ENCODE measurements around the gene ULK3. TPM values are rescaled to one million over a fixed set of nuclear protein-coding genes. Genes with fewer than 3 reads are reported as not detected.

ULK3 gene
- total and polyA plus RNA-seq, 10 of the 15 experiments (the other 5 are each of a cell fraction or from before 2014, with no cell fraction given), result 0.64 to 38.8 (median 27.1) TPM

DNA sequence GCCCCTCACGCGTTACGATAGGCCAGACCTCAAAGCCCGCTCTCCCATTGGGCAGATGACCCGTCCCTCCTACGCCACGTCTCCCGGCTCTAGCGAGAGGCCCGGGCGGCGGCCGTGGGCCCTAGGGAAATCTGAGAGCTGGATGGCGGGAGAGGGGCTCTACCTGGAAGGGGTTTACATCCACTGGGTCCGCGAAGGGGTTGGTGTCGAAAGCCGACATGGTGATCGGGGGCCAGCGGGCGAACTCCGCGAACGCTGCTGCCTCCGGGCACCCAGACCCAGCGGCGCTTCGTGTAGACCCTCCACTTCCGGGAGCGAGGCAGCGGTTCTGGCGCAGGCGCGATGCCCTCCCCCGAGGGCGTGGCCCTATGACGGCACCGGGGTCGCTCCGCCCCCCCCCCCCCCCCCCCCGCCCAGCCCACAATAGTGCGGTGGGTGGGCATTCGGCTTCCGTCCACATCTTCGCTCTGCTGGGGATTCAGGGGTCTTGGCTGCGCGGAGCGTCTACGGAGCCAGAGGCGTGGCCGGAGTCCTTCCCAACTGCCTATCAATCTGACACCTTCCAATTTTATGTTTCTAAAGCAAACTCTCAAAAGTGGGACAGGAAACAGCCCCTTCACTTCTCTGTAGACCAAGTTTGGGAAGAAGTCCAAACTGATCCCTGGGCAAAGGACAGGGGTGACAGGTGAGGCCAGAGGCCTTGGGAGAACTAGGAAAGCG, 30.2 kb upstream of the ULK3 start, which contains the start of gene SCAMP2 (continued):
- TF ChIP-seq, protein P1, sequence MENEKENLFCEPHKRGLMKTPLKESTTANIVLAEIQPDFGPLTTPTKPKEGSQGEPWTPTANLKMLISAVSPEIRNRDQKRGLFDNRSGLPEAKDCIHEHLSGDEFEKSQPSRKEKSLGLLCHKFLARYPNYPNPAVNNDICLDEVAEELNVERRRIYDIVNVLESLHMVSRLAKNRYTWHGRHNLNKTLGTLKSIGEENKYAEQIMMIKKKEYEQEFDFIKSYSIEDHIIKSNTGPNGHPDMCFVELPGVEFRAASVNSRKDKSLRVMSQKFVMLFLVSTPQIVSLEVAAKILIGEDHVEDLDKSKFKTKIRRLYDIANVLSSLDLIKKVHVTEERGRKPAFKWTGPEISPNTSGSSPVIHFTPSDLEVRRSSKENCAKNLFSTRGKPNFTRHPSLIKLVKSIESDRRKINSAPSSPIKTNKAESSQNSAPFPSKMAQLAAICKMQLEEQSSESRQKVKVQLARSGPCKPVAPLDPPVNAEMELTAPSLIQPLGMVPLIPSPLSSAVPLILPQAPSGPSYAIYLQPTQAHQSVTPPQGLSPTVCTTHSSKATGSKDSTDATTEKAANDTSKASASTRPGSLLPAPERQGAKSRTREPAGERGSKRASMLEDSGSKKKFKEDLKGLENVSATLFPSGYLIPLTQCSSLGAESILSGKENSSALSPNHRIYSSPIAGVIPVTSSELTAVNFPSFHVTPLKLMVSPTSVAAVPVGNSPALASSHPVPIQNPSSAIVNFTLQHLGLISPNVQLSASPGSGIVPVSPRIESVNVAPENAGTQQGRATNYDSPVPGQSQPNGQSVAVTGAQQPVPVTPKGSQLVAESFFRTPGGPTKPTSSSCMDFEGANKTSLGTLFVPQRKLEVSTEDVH (IDR thresholded peaks at IDR 0.05; ENCODE audit: low read depth, partially characterized antibody), result peak; percentile 72
- no peak for TF ChIP-seq JUND (IDR thresholded peaks at IDR 0.05; ENCODE audit: low read depth, low read length)
- TF ChIP-seq LARP7 (IDR thresholded peaks at IDR 0.05), result peak; percentile 91
- TF ChIP-seq, protein P2, sequence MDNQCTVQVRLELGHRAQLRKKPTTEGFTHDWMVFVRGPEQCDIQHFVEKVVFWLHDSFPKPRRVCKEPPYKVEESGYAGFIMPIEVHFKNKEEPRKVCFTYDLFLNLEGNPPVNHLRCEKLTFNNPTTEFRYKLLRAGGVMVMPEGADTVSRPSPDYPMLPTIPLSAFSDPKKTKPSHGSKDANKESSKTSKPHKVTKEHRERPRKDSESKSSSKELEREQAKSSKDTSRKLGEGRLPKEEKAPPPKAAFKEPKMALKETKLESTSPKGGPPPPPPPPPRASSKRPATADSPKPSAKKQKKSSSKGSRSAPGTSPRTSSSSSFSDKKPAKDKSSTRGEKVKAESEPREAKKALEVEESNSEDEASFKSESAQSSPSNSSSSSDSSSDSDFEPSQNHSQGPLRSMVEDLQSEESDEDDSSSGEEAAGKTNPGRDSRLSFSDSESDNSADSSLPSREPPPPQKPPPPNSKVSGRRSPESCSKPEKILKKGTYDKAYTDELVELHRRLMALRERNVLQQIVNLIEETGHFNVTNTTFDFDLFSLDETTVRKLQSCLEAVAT (IDR thresholded peaks at IDR 0.05), result peak; percentile 55
- TF ChIP-seq EP300 (IDR thresholded peaks at IDR 0.05; ENCODE audit: borderline replicate concordance in 1 of 2, control insufficient read depth in 1 of 2, low read depth in 2 of 2, low read length in 2 of 2), result no peak
- no peak for TF ChIP-seq RBBP5 (conservative IDR thresholded peaks at IDR 0.05)
- peak; percentile 21; the same call in 1 of the 3 replicates for TF ChIP-seq POU2F2 (IDR thresholded peaks at IDR 0.05; ENCODE audit: borderline replicate concordance, low read depth, low read length)
- TF ChIP-seq, protein P3, sequence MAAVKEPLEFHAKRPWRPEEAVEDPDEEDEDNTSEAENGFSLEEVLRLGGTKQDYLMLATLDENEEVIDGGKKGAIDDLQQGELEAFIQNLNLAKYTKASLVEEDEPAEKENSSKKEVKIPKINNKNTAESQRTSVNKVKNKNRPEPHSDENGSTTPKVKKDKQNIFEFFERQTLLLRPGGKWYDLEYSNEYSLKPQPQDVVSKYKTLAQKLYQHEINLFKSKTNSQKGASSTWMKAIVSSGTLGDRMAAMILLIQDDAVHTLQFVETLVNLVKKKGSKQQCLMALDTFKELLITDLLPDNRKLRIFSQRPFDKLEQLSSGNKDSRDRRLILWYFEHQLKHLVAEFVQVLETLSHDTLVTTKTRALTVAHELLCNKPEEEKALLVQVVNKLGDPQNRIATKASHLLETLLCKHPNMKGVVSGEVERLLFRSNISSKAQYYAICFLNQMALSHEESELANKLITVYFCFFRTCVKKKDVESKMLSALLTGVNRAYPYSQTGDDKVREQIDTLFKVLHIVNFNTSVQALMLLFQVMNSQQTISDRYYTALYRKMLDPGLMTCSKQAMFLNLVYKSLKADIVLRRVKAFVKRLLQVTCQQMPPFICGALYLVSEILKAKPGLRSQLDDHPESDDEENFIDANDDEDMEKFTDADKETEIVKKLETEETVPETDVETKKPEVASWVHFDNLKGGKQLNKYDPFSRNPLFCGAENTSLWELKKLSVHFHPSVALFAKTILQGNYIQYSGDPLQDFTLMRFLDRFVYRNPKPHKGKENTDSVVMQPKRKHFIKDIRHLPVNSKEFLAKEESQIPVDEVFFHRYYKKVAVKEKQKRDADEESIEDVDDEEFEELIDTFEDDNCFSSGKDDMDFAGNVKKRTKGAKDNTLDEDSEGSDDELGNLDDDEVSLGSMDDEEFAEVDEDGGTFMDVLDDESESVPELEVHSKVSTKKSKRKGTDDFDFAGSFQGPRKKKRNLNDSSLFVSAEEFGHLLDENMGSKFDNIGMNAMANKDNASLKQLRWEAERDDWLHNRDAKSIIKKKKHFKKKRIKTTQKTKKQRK (IDR thresholded peaks at IDR 0.05; ENCODE audit: low read depth, low read length), result no peak
- no peak for TF ChIP-seq MYB (IDR thresholded peaks at IDR 0.05; ENCODE audit: borderline replicate concordance, low read depth, low read length)
- TF ChIP-seq NR2C1 (IDR thresholded peaks at IDR 0.05), result peak; percentile 63
- TF ChIP-seq MTA2 (IDR thresholded peaks at IDR 0.05; ENCODE audit: low read depth), result 0 out of 2 replicates have a peak, but pooled peaks have one; percentile 44
- peak; percentile 81; the same call in 1 of the 2 replicates for TF ChIP-seq PML (IDR thresholded peaks at IDR 0.05; ENCODE audit: low read length)
- TF ChIP-seq POLR2AphosphoS5 (IDR thresholded peaks at IDR 0.05; ENCODE audit: low read length), result peak; percentile 91; the same call in 1 of the 2 replicates
- TF ChIP-seq, protein P4, sequence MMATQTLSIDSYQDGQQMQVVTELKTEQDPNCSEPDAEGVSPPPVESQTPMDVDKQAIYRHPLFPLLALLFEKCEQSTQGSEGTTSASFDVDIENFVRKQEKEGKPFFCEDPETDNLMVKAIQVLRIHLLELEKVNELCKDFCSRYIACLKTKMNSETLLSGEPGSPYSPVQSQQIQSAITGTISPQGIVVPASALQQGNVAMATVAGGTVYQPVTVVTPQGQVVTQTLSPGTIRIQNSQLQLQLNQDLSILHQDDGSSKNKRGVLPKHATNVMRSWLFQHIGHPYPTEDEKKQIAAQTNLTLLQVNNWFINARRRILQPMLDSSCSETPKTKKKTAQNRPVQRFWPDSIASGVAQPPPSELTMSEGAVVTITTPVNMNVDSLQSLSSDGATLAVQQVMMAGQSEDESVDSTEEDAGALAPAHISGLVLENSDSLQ (IDR thresholded peaks at IDR 0.05), result peak; percentile 99
- TF ChIP-seq MEF2A (IDR thresholded peaks at IDR 0.05; ENCODE audit: insufficient read depth, low read depth, low read length), result no peak
- TF ChIP-seq EED (IDR thresholded peaks at IDR 0.05; ENCODE audit: low read depth), result peak; percentile 21; the same call in 1 of the 2 replicates
- TF ChIP-seq, protein P5, sequence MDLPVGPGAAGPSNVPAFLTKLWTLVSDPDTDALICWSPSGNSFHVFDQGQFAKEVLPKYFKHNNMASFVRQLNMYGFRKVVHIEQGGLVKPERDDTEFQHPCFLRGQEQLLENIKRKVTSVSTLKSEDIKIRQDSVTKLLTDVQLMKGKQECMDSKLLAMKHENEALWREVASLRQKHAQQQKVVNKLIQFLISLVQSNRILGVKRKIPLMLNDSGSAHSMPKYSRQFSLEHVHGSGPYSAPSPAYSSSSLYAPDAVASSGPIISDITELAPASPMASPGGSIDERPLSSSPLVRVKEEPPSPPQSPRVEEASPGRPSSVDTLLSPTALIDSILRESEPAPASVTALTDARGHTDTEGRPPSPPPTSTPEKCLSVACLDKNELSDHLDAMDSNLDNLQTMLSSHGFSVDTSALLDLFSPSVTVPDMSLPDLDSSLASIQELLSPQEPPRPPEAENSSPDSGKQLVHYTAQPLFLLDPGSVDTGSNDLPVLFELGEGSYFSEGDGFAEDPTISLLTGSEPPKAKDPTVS (IDR thresholded peaks at IDR 0.05; ENCODE audit: low read depth, low read length), result no peak

Data from GM12878 (cell line).